K562 (cell line): Measurements from ENCODE around the gene GABRA6. TPM values are rescaled to one million over a fixed set of nuclear protein-coding genes. Genes with fewer than 3 reads are reported as not detected.

Experiments used
- ATAC-seq: fragments of 200-7000 bp; cut with Tn5 transposase; 3 replicates; pipeline ENCODE4 v1.9.1; 2020; ENCODE audit warnings: moderate library complexity
- BruUV-seq: library from RNA; stranded (reverse); fragments of 400-500 nt; replicated peaks from 2 replicates; lab custom pipeline; 2021; lab: Mats Ljungman, UMichigan
- CTCF ChIA-PET: fragments of 300-600 bp; formaldehyde crosslinking; extraction: SDS; loops from one replicate; lab custom pipeline; 2021; ENCODE audit warnings: low intra/inter-chr PET ratio; lab: Yijun Ruan, JAX
- POLR2A ChIA-PET: fragments of 300-600, 350-650 bp; sonication (Branson Sonifier 250); formaldehyde crosslinking; extraction: SDS; loops from one replicate; lab custom pipeline; 2021; ENCODE audit warnings: antibody characterized with exemption, inconsistent platforms; lab: Yijun Ruan, JAX
- DNase-seq, 4 experiments: peaks; one replicate each; pipeline versions ENCODE4 v3.0.0 to v3.0.0-alpha.2; 2011 to 2018; ENCODE audit warnings: low spot score in 3 of 4, mixed read lengths in 3 of 4; ENCODE audit errors: extremely low read depth in 1 of 4
- FAIRE-seq: peaks from 2 replicates; lab custom pipeline; 2011; peaks lifted over from hg19 to GRCh38; lab: Jason Lieb, UNC
- H2AFZ ChIP-seq: 2 replicates; pipeline ENCODE4 v1.6.0; 2011; ENCODE audit warnings: low read depth, low read length, control low read depth, inconsistent platforms
- H3K27ac ChIP-seq: fragments of 200-600 bp; 3 replicates; pipeline ENCODE4 v1.8.0; 2011; ENCODE audit warnings: low read depth, mild to moderate bottlenecking, control low read depth, inconsistent platforms, low read length, moderate library complexity, mixed read lengths; ENCODE audit errors: extremely low read depth
- H3K27me3 ChIP-seq, 2 experiments: fragments of 300-600 bp in 1 of 2; 2 replicates in 1 of 2; 3 replicates in 1 of 2; pipeline versions ENCODE4 v1.6.0 to v1.8.0; 2011; ENCODE audit warnings: inconsistent platforms in 2 of 2, low read length in 2 of 2, mild to moderate bottlenecking in 1 of 2, mixed read lengths in 1 of 2, moderate library complexity in 1 of 2; ENCODE audit not compliant: control insufficient read depth in 2 of 2, insufficient read depth in 2 of 2
- H3K36me3 ChIP-seq: fragments of 300-600 bp; 3 replicates; pipeline ENCODE4 v1.8.0; 2011; ENCODE audit warnings: mild to moderate bottlenecking, low read length, inconsistent platforms; ENCODE audit not compliant: control insufficient read depth, insufficient read depth
- H3K4me1 ChIP-seq, 2 experiments: fragments of 200-600 bp in 1 of 2; replicated peaks in 1 of 2; 2 replicates in 1 of 2; 3 replicates in 1 of 2; pipeline versions ENCODE4 v1.5.1 to v1.8.0; 2011; ENCODE audit warnings: inconsistent platforms in 2 of 2, low read length in 2 of 2, mild to moderate bottlenecking in 1 of 2, mixed read lengths in 1 of 2, moderate library complexity in 1 of 2; ENCODE audit not compliant: control insufficient read depth in 2 of 2, insufficient read depth in 2 of 2
- H3K4me2 ChIP-seq: 2 replicates; pipeline ENCODE4 v1.6.1; 2011; ENCODE audit warnings: low read length, control low read depth, inconsistent platforms, mixed read lengths; ENCODE audit not compliant: insufficient read depth
- H3K4me3 ChIP-seq: fragments of 200-600 bp; sonication (generic), shearing (Covaris generic); 2 replicates; pipeline ENCODE4 v1.5.1; 2016; ENCODE audit warnings: control low read depth, inconsistent platforms
- H3K79me2 ChIP-seq: fragments of 200-600 bp; 3 replicates; pipeline ENCODE4 v1.8.0; 2011; ENCODE audit warnings: low read length, inconsistent platforms; ENCODE audit not compliant: control insufficient read depth, insufficient read depth
- H3K9ac ChIP-seq, 2 experiments: 2 replicates each; pipeline versions ENCODE4 v1.6.0 to v1.6.1; 2011; ENCODE audit warnings: low read depth in 2 of 2, low read length in 2 of 2, control low read depth in 1 of 2, inconsistent platforms in 1 of 2, mild to moderate bottlenecking in 1 of 2, mixed read lengths in 1 of 2; ENCODE audit not compliant: insufficient read depth in 1 of 2
- H3K9me1 ChIP-seq: one replicate; pipeline ENCODE4 v1.6.0; 2011; ENCODE audit warnings: inconsistent platforms, mild to moderate bottlenecking, low read length, moderate library complexity; ENCODE audit not compliant: control insufficient read depth, insufficient read depth
- H3K9me3 ChIP-seq: replicated peaks from 2 replicates; pipeline ENCODE4 v1.5.1; 2011; ENCODE audit warnings: low read depth, low read length, inconsistent platforms; ENCODE audit not compliant: control insufficient read depth, insufficient read depth
- H4K20me1 ChIP-seq: replicated peaks from 2 replicates; pipeline ENCODE4 v1.6.1; 2011; ENCODE audit warnings: low read length, inconsistent platforms, mixed read lengths; ENCODE audit not compliant: control insufficient read depth, insufficient read depth
- ARHGAP35 ChIP-seq: fragments of 450-650 bp; IDR thresholded peaks from 2 replicates; pipeline ENCODE4 v1.6.1; 2018; ENCODE audit not compliant: partially characterized antibody
- ASH1L ChIP-seq: fragments of 450-650 bp; IDR thresholded peaks from 2 replicates; pipeline ENCODE4 v1.6.1; 2018; ENCODE audit warnings: borderline replicate concordance, mild to moderate bottlenecking, low read depth; ENCODE audit not compliant: partially characterized antibody
- EHMT2 ChIP-seq: fragments of 450-650 bp; IDR thresholded peaks from 2 replicates; pipeline ENCODE4 v1.6.1; 2018; ENCODE audit warnings: antibody characterized with exemption
- ELF2 ChIP-seq: fragments of 250-450 bp; sonication (Bioruptor Pico); IDR thresholded peaks from 2 replicates; pipeline ENCODE4 v1.5.0; 2021; ENCODE audit warnings: mild to moderate bottlenecking
- LARP7 ChIP-seq: fragments of 450-650 bp; IDR thresholded peaks from 2 replicates; pipeline ENCODE4 v1.6.1; 2016
- PHF20 ChIP-seq: fragments of 450-650 bp; IDR thresholded peaks from 2 replicates; pipeline ENCODE4 v1.6.1; 2018; ENCODE audit not compliant: partially characterized antibody
- PHF8 ChIP-seq: fragments of 200-600 bp; sonication (generic); IDR thresholded peaks from 2 replicates; pipeline ENCODE4 v1.6.1; 2012; ENCODE audit warnings: mixed run types, mild to moderate bottlenecking, inconsistent platforms, low read length, moderate library complexity, borderline replicate concordance
- PTRF ChIP-seq: fragments of 450-650 bp; IDR thresholded peaks from 2 replicates; pipeline ENCODE4 v1.6.1; 2016; ENCODE audit warnings: mild to moderate bottlenecking, missing genetic modification characterization, missing compliant biosample characterization
- RBM22 ChIP-seq: fragments of 200-400 bp; formaldehyde crosslinking; IDR thresholded peaks from 2 replicates; pipeline ENCODE4 v1.6.1; 2018; ENCODE audit warnings: low read length, low read depth; ENCODE audit not compliant: poor library complexity, severe bottlenecking
- RCOR1 ChIP-seq, 2 experiments: IDR thresholded peaks; 2 replicates each; pipeline ENCODE4 v1.6.1; 2012; ENCODE audit warnings: low read depth in 2 of 2, low read length in 2 of 2, borderline replicate concordance in 1 of 2, improper control_type of control experiment in 1 of 2
- TARDBP ChIP-seq: fragments of 450-650 bp; IDR thresholded peaks from 2 replicates; pipeline ENCODE4 v1.6.1; 2016
- XRCC4 ChIP-seq: IDR thresholded peaks from one replicate; pipeline ENCODE4 v1.6.1; 2011; ENCODE audit not compliant: insufficient read depth, insufficient read length; ENCODE audit errors: extremely low read depth
- ZNF224 ChIP-seq: sonication (generic); formaldehyde crosslinking; IDR thresholded peaks from 2 replicates; pipeline ENCODE4 v1.8.0; 2022; ENCODE audit warnings: mild to moderate bottlenecking, missing genetic modification reagents
- ZNF274 ChIP-seq: IDR thresholded peaks from 2 replicates; pipeline ENCODE4 v1.6.1; 2011; ENCODE audit warnings: low read depth, mild to moderate bottlenecking, low read length, moderate library complexity, borderline replicate concordance
- ZNF408 ChIP-seq: fragments of 250-450 bp; sonication (Bioruptor Pico); IDR thresholded peaks from 2 replicates; pipeline ENCODE4 v1.4.0; 2020; ENCODE audit warnings: low read depth, mild to moderate bottlenecking, moderate library complexity
- ZNF445 ChIP-seq: fragments of 250-450 bp; sonication (Bioruptor Pico); IDR thresholded peaks from 2 replicates; pipeline ENCODE4 v1.4.0; 2020; ENCODE audit warnings: low read depth, mild to moderate bottlenecking, moderate library complexity
- ZNF507 ChIP-seq: conservative IDR thresholded peaks from 2 replicates; pipeline ENCODE4 v1.6.1; 2017; ENCODE audit warnings: missing genetic modification characterization, missing compliant biosample characterization
- WGBS: fragments of 100-300 bp; shearing (Covaris generic); methylation state at CpG from one replicate; pipeline ENCODE4 v1.1.6; 2016; ENCODE audit warnings: low coverage, mixed read lengths; ENCODE audit not compliant: insufficient coverage; ENCODE audit errors: missing lambda C conversion rate; 5-methylcytosine and 5-hydroxymethylcytosine counted together
- in situ Hi-C: fragments of 300-500 bp; cut with MboI; formaldehyde crosslinking; loops from 4 replicates; pipeline ENCODE4 v1.15.0; 2018; ENCODE audit warnings: inconsistent platforms, mixed read lengths
- intact Hi-C: fragments of 100-400 bp; cut with micrococcal nuclease; formaldehyde crosslinking; loops from 2 replicates; pipeline ENCODE4 v1.14.2; 2022
- polyA plus RNA-seq, 8 experiments: library from polyadenylated mRNA; depleted of rRNA in 4 of 8; stranded (reverse) in 5 of 8; unstranded in 3 of 8; fragments of >200 nt; fragmentation: Nextera tagmentation in 2 of 8; fragmentation: Illumina TruSeq in 1 of 8; extraction: Ambion mirVana in 2 of 8; extraction: Trizol in 1 of 8; gene quantifications; 2 replicates each; pipeline versions ENCODE4 v1.2.1 to v1.2.3, GENCODE V29; 2011 to 2014; ENCODE audit warnings: inconsistent platforms in 1 of 8, missing spikeins in 1 of 8
- total RNA-seq, 7 experiments: library from RNA; depleted of rRNA in 6 of 7; stranded (reverse); fragments of >200 nt in 6 of 7; fragmentation: Illumina TruSeq in 2 of 7; extraction: Trizol in 2 of 7; gene quantifications; 2 replicates each; pipeline versions ENCODE4 v1.2.1 to v1.2.3, GENCODE V29; 2011 to 2021; ENCODE audit warnings: low replicate concordance in 1 of 7

The GABRA6 gene
- total and polyA plus RNA-seq, 9 of the 15 experiments (the other 6 are each of a cell fraction or from before 2014, with no cell fraction given), result not detected

GRCh38 chr5:161709239-161709638, 23.7 kb downstream of the GABRA6 start:
- CTCF ChIA-PET, result no interaction called here
- Histone ChIP-seq H3K36me3 (no peaks in the 10 kb centered on the region), H3K27ac (no peak overlapping the region), H3K9me3 (no peaks in the 10 kb centered on the region), H3K9me1 (no peaks in the 10 kb centered on the region), H3K27me3 (no peaks in the 10 kb centered on the region), H3K4me2 (no peak overlapping the region), H4K20me1 (no peaks in the 10 kb centered on the region), H3K4me1 (no peaks in the 10 kb centered on the region), H3K79me2 (no peaks in the 10 kb centered on the region)
- in situ Hi-C loops, result no loop called here
- no peak for FAIRE-seq
- no TSS peak for BruUV-seq
- WGBS, result 0% methylated on average over 5 of the region's 5 CpGs
- intact Hi-C loops, result no loop called here
- POLR2A ChIA-PET, result no interaction called here
- no peak for TF ChIP-seq ZNF274
- no peak for TF ChIP-seq PHF8
- TF ChIP-seq PHF20, result no peak
- TF ChIP-seq EHMT2, result no peak
- TF ChIP-seq LARP7, result no peak
- TF ChIP-seq ZNF507 (tag), result no peak
- TF ChIP-seq PTRF (tag), result no peak
- no peak for TF ChIP-seq RCOR1 (IDR thresholded peaks at IDR 0.05; ENCODE audit: borderline replicate concordance in 1 of 2, low read depth in 2 of 2, low read length in 2 of 2)
- no peak for TF ChIP-seq ZNF408 (CRISPR knock-in tag)
- TF ChIP-seq XRCC4, result no peak
- TF ChIP-seq ASH1L, result no peak
- no peak for TF ChIP-seq ZNF445 (CRISPR knock-in tag)
- no peak for TF ChIP-seq RBM22
- TF ChIP-seq TARDBP, result no peak
- TF ChIP-seq ZNF224 (CRISPR knock-in tag), result no peak
- no peak for TF ChIP-seq ELF2 (CRISPR knock-in tag)
- no peak for TF ChIP-seq ARHGAP35
- TF ChIP-seq, all 486 proteins: peak for 0
- Histone ChIP-seq H3K9ac (no peak overlapping the region), H2AFZ (no peak overlapping the region), H3K4me3 (no peak overlapping the region)
- no peak for DNase-seq
- no peak for ATAC-seq
